Spleen (tissue), 11 donors: ENCODE measurements around the gene FAM9A. TPM values are rescaled to one million over a fixed set of nuclear protein-coding genes. Genes with fewer than 3 reads are reported as not detected.
"Not testable (repeated sequence)": the region's sequence is repeated elsewhere in the genome, so short reads cannot be mapped to it uniquely, and the experiment has no call there.

Experiments used
- DNase-seq: peaks from one replicate; pipeline ENCODE4 v3.0.0-alpha.2; 2020
- H3K27ac ChIP-seq, 8 donors: fragments of 200-600 bp; sonication (generic) in 7 of 8; 1 replicate in 4 of 8; 2 replicates in 4 of 8; pipeline versions ENCODE4 v1.5.0 to v1.8.0; 2016 to 2021; ENCODE audit warnings: inconsistent platforms in 4 of 8, mild to moderate bottlenecking in 4 of 8, moderate library complexity in 1 of 8
- H3K27me3 ChIP-seq, 7 donors: fragments of 200-600 bp; sonication (generic) in 6 of 7; replicated peaks in 1 of 7; 1 replicate in 4 of 7; 2 replicates in 3 of 7; pipeline versions ENCODE4 v1.5.0 to v1.8.0; 2016 to 2021; ENCODE audit warnings: inconsistent platforms in 3 of 7, mild to moderate bottlenecking in 1 of 7
- H3K36me3 ChIP-seq, 6 donors: fragments of 200-600 bp; sonication (generic) in 5 of 6; 1 replicate in 4 of 6; 2 replicates in 2 of 6; pipeline versions ENCODE4 v1.5.0 to v1.8.0; 2016 to 2021; ENCODE audit warnings: inconsistent platforms in 2 of 6
- H3K4me1 ChIP-seq, 6 donors: fragments of 200-600 bp; sonication (generic) in 5 of 6; 1 replicate in 3 of 6; 2 replicates in 3 of 6; pipeline versions ENCODE4 v1.5.0 to v1.8.0; 2016 to 2021; ENCODE audit warnings: inconsistent platforms in 3 of 6
- H3K4me3 ChIP-seq, 8 donors: fragments of 200-600 bp; sonication (generic) in 7 of 8; 1 replicate in 4 of 8; 2 replicates in 4 of 8; pipeline versions ENCODE4 v1.5.0 to v1.8.0; 2016 to 2021; ENCODE audit warnings: inconsistent platforms in 4 of 8, mild to moderate bottlenecking in 4 of 8, moderate library complexity in 2 of 8
- H3K9me3 ChIP-seq, 8 donors: fragments of 200-600 bp; sonication (generic) in 7 of 8; 1 replicate in 4 of 8; 2 replicates in 4 of 8; pipeline versions ENCODE4 v1.5.0 to v1.8.0; 2016 to 2021; ENCODE audit warnings: inconsistent platforms in 4 of 8
- CTCF ChIP-seq, 11 experiments: fragments of 200-600 bp in 7 of 11; fragments of 450-650 bp in 4 of 11; sonication (generic) in 4 of 11; IDR thresholded peaks in 8 of 11; conservative IDR thresholded peaks in 3 of 11; 1 replicate in 7 of 11; 2 replicates in 4 of 11; pipeline versions ENCODE4 v1.4.0 to v1.8.0; 2016 to 2021; ENCODE audit warnings: antibody characterized with exemption in 11 of 11, inconsistent platforms in 4 of 11, mild to moderate bottlenecking in 1 of 11
- POLR2A ChIP-seq, 3 donors: fragments of 450-650 bp; IDR thresholded peaks; one replicate each; pipeline ENCODE4 v1.5.1; 2017; ENCODE audit warnings: antibody characterized with exemption in 3 of 3, mild to moderate bottlenecking in 1 of 3
- POLR2AphosphoS5 ChIP-seq, 3 donors: sonication (generic); formaldehyde crosslinking; IDR thresholded peaks; one replicate each; pipeline ENCODE4 v1.5.1; 2017; ENCODE audit warnings: antibody characterized with exemption in 3 of 3
- WGBS, 5 donors: extraction: QIAGEN DNeasy Blood & Tissue Kit in 3 of 5; methylation state at CpG; one replicate each; pipeline versions ENCODE4 v1.1.5 to v1.1.7; 2013 to 2018; 5-methylcytosine and 5-hydroxymethylcytosine counted together
- intact Hi-C: fragments of 100-400 bp; cut with DNase I; formaldehyde crosslinking; loops from one replicate; pipeline ENCODE4 v1.15.0; 2023; ENCODE audit warnings: low total_unique reads
- polyA plus RNA-seq, 3 donors: library from polyadenylated mRNA; stranded (reverse); fragments of 200-250 nt; gene quantifications; one replicate each; pipeline ENCODE4 v1.2.1, GENCODE V29; 2013
- total RNA-seq, 7 donors: library from RNA; depleted of rRNA in 3 of 7; stranded (reverse); fragments of >200 nt in 3 of 7; fragmentation: NEBNext Ultra II Directional in 4 of 7; extraction: Animal tissue kit (Norgen Biotek cat#: 25700) in 4 of 7; gene quantifications; one replicate each; pipeline versions ENCODE4 v1.1.0 to v1.2.1, GENCODE V29; 2016 to 2021
- donor health status: healthy with polysubstance abuse.
- donor health status: DM: no; HTN: no; CAD: no; lungs with moderate emphysema.
- donor health status: DM: no; HTN: no; CAD: no.
- donor health status: Bipolar disorder and iron deficiency.
- donor health status: healthy.
- donor health status: DM: no; HTN: no; CAD: no.
- donor health status: DM: yes; HTN: yes; CAD: no.

Gene FAM9A
- total and polyA plus RNA-seq, 10 donors = not detected

- Histone ChIP-seq H3K4me3 (no peak overlapping the region), H3K27me3 (peaks cover 0 to 6% (median 0%) of the 10 kb centered on the region in 7 donors), H3K4me1 (no peaks in the 10 kb centered on the region), H3K27ac (no peak overlapping the region), H3K9me3 (no peaks in the 10 kb centered on the region), H3K36me3 (no peaks in the 10 kb centered on the region)
- intact Hi-C loops = no loop called here
- DNase-seq = no peak
- TF ChIP-seq POLR2AphosphoS5 (IDR thresholded peaks at IDR 0.05) (no peak), CTCF (IDR thresholded peaks at IDR 0.05 in 8 of 11, conservative IDR thresholded peaks at IDR 0.05 in 3 of 11) (no peak), POLR2A (IDR thresholded peaks at IDR 0.05) (no peak)
These were observed 7.5 kb upstream of the FAM9A start for GRCh38 chrX:8808661-8809060.

- 67 to 89% (median 81%) methylated on average over 4 of the region's 4 CpGs for WGBS, 5 donors
- intact Hi-C loops = no loop called here
- no peak overlapping the region for H3K4me3 ChIP-seq
These were observed 4.8 kb upstream of the FAM9A start for GRCh38 chrX:8805974-8806373.

GRCh38 chrX:8805046-8805445 lies 3.9 kb upstream of the FAM9A start:
- no peaks in the 10 kb centered on the region for H3K9me3 ChIP-seq
- no peak for DNase-seq
- no peaks in the 10 kb centered on the region for H3K4me1 ChIP-seq
- H3K27ac ChIP-seq = no peak overlapping the region
- intact Hi-C loops = no loop called here
- no peaks in the 10 kb centered on the region for H3K36me3 ChIP-seq
- TF ChIP-seq POLR2A (IDR thresholded peaks at IDR 0.05) (no peak), POLR2AphosphoS5 (IDR thresholded peaks at IDR 0.05) (no peak), CTCF (IDR thresholded peaks at IDR 0.05 in 8 of 11, conservative IDR thresholded peaks at IDR 0.05 in 3 of 11) (no peak)
- H3K4me3 ChIP-seq = no peak overlapping the region
- peaks cover 0 to 6% (median 0%) of the 10 kb centered on the region in 7 donors for H3K27me3 ChIP-seq
- 74 to 85% (median 82%) methylated on average over 2 of the region's 2 CpGs for WGBS, 5 donors

More at GRCh38 chrX:8805974-8806373, 4.8 kb upstream of the FAM9A start:
- Histone ChIP-seq H3K9me3 (no peaks in the 10 kb centered on the region), H3K27me3 (peaks cover 0 to 6% (median 0%) of the 10 kb centered on the region in 7 donors), H3K4me1 (no peaks in the 10 kb centered on the region), H3K27ac (no peak overlapping the region), H3K36me3 (no peaks in the 10 kb centered on the region)
- DNase-seq = no peak
- TF ChIP-seq POLR2AphosphoS5 (IDR thresholded peaks at IDR 0.05) = no peak
- no peak for TF ChIP-seq POLR2A (IDR thresholded peaks at IDR 0.05)
- no peak for TF ChIP-seq CTCF (IDR thresholded peaks at IDR 0.05 in 8 of 11, conservative IDR thresholded peaks at IDR 0.05 in 3 of 11)

- no peaks in the 10 kb centered on the region for H3K27me3 ChIP-seq
- no peaks in the 10 kb centered on the region for H3K36me3 ChIP-seq
- intact Hi-C loops = no loop called here
- no peaks in the 10 kb centered on the region for H3K4me1 ChIP-seq
- H3K27ac ChIP-seq = no peak overlapping the region
- WGBS, 5 donors = 44 to 81% (median 65%) methylated on average over 3 of the region's 3 CpGs
- no peak for DNase-seq
- H3K9me3 ChIP-seq = no peaks in the 10 kb centered on the region
- TF ChIP-seq POLR2AphosphoS5 (IDR thresholded peaks at IDR 0.05) = no peak
- TF ChIP-seq POLR2A (IDR thresholded peaks at IDR 0.05) = no peak
- no peak for TF ChIP-seq CTCF (IDR thresholded peaks at IDR 0.05 in 8 of 11, conservative IDR thresholded peaks at IDR 0.05 in 3 of 11)
- no peak overlapping the region for H3K4me3 ChIP-seq
These were observed 2.1 kb upstream of the FAM9A start for GRCh38 chrX:8803326-8803725.

GRCh38 chrX:8800351-8800750 lies 832 bp downstream of the FAM9A start:
- H3K27ac ChIP-seq, intact Hi-C loops, H3K9me3 ChIP-seq, H3K4me1 ChIP-seq, DNase-seq, H3K36me3 ChIP-seq, H3K27me3 ChIP-seq, H3K4me3 ChIP-seq: not testable (repeated sequence)
- WGBS, 5 donors = 90 to 96% (median 94%) methylated on average over 5 to 15 of the region's 15 CpGs

- H3K27ac ChIP-seq, H3K9me3 ChIP-seq, H3K36me3 ChIP-seq, DNase-seq, H3K4me1 ChIP-seq, H3K4me3 ChIP-seq, intact Hi-C loops, H3K27me3 ChIP-seq: not testable (repeated sequence)
- WGBS, 5 donors = 93 to 97% (median 96%) methylated on average over 6 to 13 of the region's 13 CpGs
These were observed 1.9 kb downstream of the FAM9A start for GRCh38 chrX:8799281-8799680.

- H3K36me3 ChIP-seq, H3K4me3 ChIP-seq, H3K27ac ChIP-seq, H3K9me3 ChIP-seq, H3K27me3 ChIP-seq, H3K4me1 ChIP-seq, intact Hi-C loops, DNase-seq: not testable (repeated sequence)
- WGBS, 5 donors = 83 to 95% (median 87%) methylated on average over 9 to 16 of the region's 16 CpGs
These were observed 2.5 kb downstream of the FAM9A start for GRCh38 chrX:8798702-8799101.
